Measurements from ENCODE around the gene PCSK6.

PCSK6 gene

DNA sequence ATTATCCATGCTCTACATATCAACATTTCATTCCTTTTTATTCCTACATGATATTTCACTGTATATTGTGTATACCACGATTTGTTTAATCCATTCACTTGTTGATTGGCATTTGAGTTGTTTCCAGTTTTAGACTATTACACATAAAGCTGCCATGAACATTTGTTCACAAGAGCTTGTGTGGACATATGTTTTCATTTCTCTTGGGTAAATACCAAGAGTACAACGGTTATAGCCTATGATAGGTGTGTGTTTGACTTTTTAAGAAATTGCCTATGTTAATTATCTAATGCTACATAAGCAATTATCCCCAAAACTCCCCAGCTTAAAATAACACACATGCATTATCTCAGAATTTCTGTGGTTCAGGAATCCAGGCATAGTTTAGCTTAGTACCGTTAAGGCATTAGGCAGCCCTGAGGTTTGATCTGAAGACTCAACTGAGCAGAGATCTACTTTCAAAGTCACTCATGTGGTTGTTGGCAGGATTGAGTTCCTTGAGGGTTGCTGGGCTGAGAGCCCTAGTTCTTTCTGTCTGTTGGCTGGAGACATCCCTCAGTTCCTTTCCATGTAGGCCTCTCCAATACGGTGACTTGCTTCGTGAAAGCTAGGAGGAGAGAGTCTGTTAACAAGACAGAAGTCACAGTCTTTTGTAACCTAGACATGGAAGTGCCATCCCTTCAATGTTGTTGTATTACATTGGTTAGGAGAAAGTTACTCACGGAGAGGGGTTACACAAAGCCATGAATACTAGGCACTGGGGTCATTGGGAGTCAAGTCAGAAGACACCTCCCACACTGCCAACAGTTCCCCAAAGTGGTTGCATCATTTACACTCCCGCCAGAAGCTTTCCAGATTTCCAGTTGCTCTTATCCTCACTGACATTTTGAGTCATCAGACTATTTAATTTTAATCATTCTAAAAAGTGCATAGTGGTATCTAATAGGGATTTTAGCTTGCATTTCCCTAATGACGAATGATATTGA is 21.0 kb upstream of the PCSK6 start:
- Mint-ChIP-seq H3K4me1 (no peaks in the 10 kb centered on the region), H3K4me3 (no peak overlapping the region), H3K36me3 (no peaks in the 10 kb centered on the region), H3K27me3 (peaks cover 11% of the 10 kb centered on the region), H3K9me3 (peaks cover 1% of the 10 kb centered on the region), H3K27ac (no peak overlapping the region)
- ATAC-seq: no peak

DNA sequence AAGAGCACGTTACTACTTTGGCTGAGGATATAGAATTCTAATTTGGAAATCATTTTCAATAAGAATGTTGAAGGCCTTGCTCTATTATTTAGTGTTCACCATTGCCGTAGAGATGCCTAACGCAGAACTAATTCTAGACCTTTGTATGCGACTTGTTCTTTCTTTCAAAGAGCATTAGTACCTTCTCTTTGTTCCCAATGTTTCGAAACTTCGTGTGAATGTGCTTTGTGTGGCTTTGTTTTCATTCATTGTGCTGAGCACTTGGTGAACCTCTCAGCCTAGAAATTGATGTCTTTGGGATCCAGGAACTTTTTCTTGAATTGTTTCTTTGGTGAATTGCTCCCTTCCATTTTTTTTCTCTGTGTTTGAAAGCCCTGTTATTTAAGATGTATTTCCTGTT is 19.8 kb upstream of the PCSK6 start:
- no peak for ATAC-seq
- Mint-ChIP-seq H3K4me1 (no peaks in the 10 kb centered on the region), H3K27me3 (peaks cover 12% of the 10 kb centered on the region), H3K4me3 (no peak overlapping the region), H3K9me3 (no peaks in the 10 kb centered on the region), H3K36me3 (no peaks in the 10 kb centered on the region), H3K27ac (no peak overlapping the region)

GRCh38 chr15:101506491-101506890 is 17.0 kb upstream of the PCSK6 start:
- H3K36me3 Mint-ChIP-seq: no peaks in the 10 kb centered on the region
- H3K9me3 Mint-ChIP-seq: no peaks in the 10 kb centered on the region
- H3K27ac Mint-ChIP-seq: no peak overlapping the region
- no peak overlapping the region for H3K4me3 Mint-ChIP-seq
- peaks cover 16% of the 10 kb centered on the region for H3K27me3 Mint-ChIP-seq
- ATAC-seq: no peak
- peaks cover 4% of the 10 kb centered on the region for H3K4me1 Mint-ChIP-seq

DNA sequence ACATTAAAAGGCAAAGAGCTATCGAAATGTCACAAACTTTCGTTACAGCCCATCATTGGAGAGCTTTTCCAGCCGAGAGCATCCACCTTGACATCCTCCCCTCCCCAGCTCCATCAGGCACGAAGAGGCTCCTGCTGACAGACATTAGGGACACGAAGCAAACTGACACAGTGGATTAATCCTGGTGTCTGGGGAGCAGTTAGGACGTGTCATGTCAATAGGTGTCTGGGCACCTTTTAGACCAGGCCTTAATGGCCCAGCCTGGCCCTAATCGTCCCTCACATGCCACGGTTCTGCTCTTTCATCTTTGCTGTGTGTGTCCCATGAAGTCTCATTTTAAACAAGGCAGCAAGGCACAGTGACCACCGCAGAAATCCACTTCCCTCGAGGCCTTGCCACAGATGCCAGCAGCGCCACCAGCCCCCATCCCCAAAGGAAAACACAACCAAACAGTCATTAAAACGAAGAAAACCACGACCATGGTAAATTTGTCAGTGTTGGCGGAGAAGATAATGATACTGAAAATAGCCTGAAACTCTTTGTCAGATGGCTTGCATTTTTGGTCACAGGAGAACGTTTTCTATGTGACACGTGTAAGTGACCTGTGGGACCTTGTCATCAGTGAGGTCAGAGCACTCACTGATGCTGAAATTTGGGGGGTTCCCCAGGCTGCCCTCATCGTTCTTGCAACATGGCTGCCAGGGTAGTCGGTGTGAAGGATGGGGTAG is 16.3 kb upstream of the PCSK6 start:
- Mint-ChIP-seq H3K36me3 (no peaks in the 10 kb centered on the region), H3K4me3 (no peak overlapping the region), H3K9me3 (no peaks in the 10 kb centered on the region), H3K27me3 (peaks cover 23% of the 10 kb centered on the region), H3K4me1 (peaks cover 7% of the 10 kb centered on the region), H3K27ac (no peak overlapping the region)
- ATAC-seq: no peak

GRCh38 chr15:101504866-101505609 is 15.5 kb upstream of the PCSK6 start:
- H3K9me3 Mint-ChIP-seq: no peaks in the 10 kb centered on the region

GRCh38 chr15:101504373-101504772 is 14.9 kb upstream of the PCSK6 start:
- H3K4me1 Mint-ChIP-seq: peaks cover 7% of the 10 kb centered on the region
- H3K4me3 Mint-ChIP-seq: no peak overlapping the region
- H3K27ac Mint-ChIP-seq: no peak overlapping the region
- H3K36me3 Mint-ChIP-seq: no peaks in the 10 kb centered on the region
- no peaks in the 10 kb centered on the region for H3K9me3 Mint-ChIP-seq
- ATAC-seq: no peak
- peaks cover 36% of the 10 kb centered on the region for H3K27me3 Mint-ChIP-seq

More at GRCh38 chr15:101504866-101505609, 15.5 kb upstream of the PCSK6 start:
- ATAC-seq: no peak
- H3K4me3 Mint-ChIP-seq: no peak overlapping the region
- no peaks in the 10 kb centered on the region for H3K36me3 Mint-ChIP-seq
- no peak overlapping the region for H3K27ac Mint-ChIP-seq
- peaks cover 31% of the 10 kb centered on the region for H3K27me3 Mint-ChIP-seq
- peaks cover 7% of the 10 kb centered on the region for H3K4me1 Mint-ChIP-seq

GRCh38 chr15:101503296-101503599 is 13.7 kb upstream of the PCSK6 start:
- no peaks in the 10 kb centered on the region for H3K9me3 Mint-ChIP-seq
- no peak overlapping the region for H3K4me3 Mint-ChIP-seq
- H3K4me1 Mint-ChIP-seq: peaks cover 7% of the 10 kb centered on the region
- no peak for ATAC-seq
- peaks cover 47% of the 10 kb centered on the region for H3K27me3 Mint-ChIP-seq
- H3K27ac Mint-ChIP-seq: no peak overlapping the region
- H3K36me3 Mint-ChIP-seq: no peaks in the 10 kb centered on the region

- no peak overlapping the region for H3K27ac Mint-ChIP-seq
- no peak for ATAC-seq
- H3K4me3 Mint-ChIP-seq: no peak overlapping the region
- H3K4me1 Mint-ChIP-seq: peaks cover 7% of the 10 kb centered on the region
- H3K36me3 Mint-ChIP-seq: no peaks in the 10 kb centered on the region
- no peaks in the 10 kb centered on the region for H3K9me3 Mint-ChIP-seq
- H3K27me3 Mint-ChIP-seq: peaks cover 52% of the 10 kb centered on the region
Measured at GRCh38 chr15:101502572-101503295, 13.2 kb upstream of the PCSK6 start.

DNA sequence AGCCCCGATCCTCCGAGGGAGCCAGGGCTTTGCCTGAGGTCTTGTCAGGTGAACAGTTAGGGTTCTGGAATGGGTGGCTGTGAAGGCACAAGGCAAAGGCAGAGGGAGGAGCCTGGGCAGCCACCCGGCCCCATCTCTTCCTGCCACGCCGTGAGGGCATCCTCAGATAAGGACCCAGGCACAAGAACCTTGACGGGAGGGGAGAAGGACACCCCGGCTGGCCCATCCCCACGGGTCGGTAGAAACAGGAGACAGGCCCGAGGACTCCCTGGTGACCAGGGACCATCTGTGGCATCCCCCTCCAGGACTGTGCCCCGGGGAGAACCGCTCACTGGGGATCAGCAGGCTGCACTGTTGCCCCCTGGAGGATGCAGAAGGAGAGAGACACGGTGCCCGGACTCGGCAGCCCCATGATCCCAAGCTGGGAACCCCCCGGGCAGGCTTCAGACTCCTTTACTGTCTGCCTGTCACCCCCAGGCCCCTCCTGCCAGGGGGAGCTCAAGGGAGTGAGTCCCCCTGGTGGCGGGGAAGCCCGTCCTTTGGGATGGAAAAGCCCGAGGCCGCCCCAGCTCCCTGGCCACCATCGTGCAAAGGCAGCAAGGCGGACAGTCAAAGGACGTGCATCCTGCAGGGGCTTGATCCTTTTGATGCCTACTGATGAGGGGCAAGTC is 12.3 kb upstream of the PCSK6 start:
- Mint-ChIP-seq H3K4me3 (peak overlapping the region; percentile 58), H3K27me3 (peaks cover 61% of the 10 kb centered on the region), H3K36me3 (no peaks in the 10 kb centered on the region), H3K9me3 (no peaks in the 10 kb centered on the region), H3K4me1 (peaks cover 12% of the 10 kb centered on the region), H3K27ac (no peak overlapping the region)
- peak; percentile 66 for ATAC-seq

DNA sequence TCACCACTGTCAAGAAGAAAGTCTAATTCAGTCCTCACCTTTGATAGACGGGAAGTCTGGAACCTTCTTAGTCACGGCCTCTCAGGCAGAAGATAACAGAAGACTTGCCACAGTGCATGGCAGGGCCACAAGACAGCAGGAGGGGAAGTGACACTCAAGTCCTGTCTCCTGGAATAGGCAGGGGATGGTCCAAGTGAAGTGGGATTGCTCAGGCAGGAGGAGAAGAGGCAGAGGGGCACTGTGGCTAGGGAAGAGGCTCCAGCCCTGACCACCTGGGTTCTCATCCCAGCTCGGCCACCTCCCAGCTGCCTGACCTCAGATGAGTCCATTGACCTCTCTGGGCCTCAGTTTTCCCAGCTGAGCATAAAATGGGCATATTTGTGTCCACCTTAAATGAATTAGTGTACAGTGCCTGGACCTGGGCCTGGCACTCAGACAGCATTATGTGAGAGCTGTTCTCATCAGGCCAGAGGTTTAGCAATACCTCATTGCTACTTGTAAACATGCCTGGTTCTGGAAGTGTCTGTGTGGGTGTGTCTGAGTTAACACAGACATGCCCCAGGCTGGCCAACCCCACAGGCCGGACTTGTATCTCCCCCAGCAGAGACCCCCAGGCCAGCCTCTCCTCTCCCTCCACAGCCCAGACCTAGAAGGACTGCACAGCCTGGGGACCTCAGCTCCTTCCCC is 11.5 kb upstream of the PCSK6 start:
- H3K27me3 Mint-ChIP-seq: peaks cover 63% of the 10 kb centered on the region
- H3K36me3 Mint-ChIP-seq: no peaks in the 10 kb centered on the region
- H3K4me3 Mint-ChIP-seq: no peak overlapping the region
- no peak for ATAC-seq
- peaks cover 20% of the 10 kb centered on the region for H3K4me1 Mint-ChIP-seq
- no peak overlapping the region for H3K27ac Mint-ChIP-seq
- H3K9me3 Mint-ChIP-seq: no peaks in the 10 kb centered on the region

DNA sequence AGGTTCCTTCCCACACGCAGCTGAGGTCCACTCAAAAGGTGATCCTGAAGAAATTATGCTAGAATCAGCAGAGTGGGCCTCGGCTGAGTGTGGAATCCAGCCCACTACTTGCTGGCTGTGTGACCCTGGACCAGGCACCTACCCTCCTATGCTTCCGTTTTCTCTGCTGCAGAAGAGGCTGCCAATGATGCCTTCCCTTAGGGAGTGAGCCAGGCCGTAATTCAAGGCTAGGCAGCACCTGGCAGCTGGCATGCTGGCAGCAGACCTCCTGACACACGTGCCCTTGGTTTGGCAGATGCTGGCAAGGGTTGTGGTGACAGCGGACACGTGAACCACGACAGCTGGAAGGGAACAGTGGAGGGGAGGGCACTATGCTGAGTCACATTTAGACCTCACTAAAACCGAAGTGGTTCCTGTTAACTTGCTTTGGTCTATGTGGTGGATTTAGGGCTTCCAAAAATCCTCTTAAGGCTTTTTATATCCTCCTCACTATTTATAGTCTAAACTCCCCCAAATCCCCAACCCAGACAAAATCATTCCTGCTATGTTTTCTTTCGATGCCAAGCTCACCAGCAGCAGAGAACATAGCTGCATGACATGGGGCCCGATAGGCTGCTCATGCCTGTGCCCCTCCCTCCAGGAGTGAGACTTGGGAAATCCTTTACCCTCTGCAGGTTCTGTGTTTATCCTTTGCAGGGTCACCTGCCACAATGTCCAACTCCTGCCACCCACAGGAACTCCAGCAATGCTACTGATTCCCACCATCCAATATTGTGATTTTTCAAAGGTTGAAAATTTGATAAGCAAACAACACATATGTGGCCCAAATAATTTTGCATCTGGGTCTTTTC is 10.6 kb upstream of the PCSK6 start:
- H3K36me3 Mint-ChIP-seq: no peaks in the 10 kb centered on the region
- no peak overlapping the region for H3K27ac Mint-ChIP-seq
- peaks cover 67% of the 10 kb centered on the region for H3K27me3 Mint-ChIP-seq
- ATAC-seq: peak; percentile 71
- no peak overlapping the region for H3K4me3 Mint-ChIP-seq
- H3K4me1 Mint-ChIP-seq: peaks cover 21% of the 10 kb centered on the region
- no peaks in the 10 kb centered on the region for H3K9me3 Mint-ChIP-seq

DNA sequence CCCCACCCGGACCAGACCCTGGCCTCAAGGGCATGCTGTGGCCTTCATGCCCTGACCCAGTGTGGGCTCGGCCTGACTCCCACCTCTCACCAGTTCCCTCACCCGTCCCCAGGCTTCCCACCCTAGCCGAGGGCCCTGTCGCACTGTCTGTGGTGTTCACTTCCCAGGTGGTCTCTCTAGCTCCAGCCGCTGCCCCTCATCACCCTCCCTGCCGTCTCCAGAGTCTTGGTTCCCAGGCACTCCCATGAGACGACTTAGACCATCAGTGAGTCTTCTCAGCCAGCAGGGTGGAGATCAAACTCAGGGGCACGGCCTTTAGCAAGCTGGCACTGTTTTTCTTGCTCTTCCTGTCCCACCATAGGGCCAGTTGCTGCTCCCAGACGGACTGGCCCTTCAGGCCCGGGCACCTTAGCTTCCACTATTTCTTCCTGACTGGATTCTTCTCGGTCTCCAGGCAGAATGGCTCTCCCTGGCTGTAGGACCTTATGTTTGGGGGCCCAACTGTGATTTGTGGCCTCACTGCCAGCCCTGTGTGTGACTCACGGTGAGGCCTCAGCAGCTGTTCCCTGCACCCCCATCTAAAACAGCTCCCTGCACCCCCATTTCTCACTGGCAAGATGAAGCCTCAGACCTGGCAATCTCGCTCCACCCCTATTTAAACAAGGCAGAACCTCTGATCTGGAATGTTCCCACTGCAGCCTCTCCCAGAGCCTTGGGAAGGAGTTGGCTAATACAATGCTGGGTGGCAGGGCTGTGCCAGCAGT is 9.4 kb upstream of the PCSK6 start:
- Mint-ChIP-seq H3K9me3 (no peaks in the 10 kb centered on the region), H3K4me1 (peaks cover 27% of the 10 kb centered on the region), H3K27ac (no peak overlapping the region), H3K36me3 (no peaks in the 10 kb centered on the region), H3K27me3 (peaks cover 78% of the 10 kb centered on the region), H3K4me3 (no peak overlapping the region)
- ATAC-seq: no peak

Data from stimulated activated memory B cell treated with anti-CD40 and anti-IgM and Interleukin-4, amounts not matched to agents 10 μg/mL and 1 μg/mL and 100 μg/mL, for 72 hours (primary cell).